Adipocyte (in vitro differentiated cells): ENCODE data around the gene SLITRK3.

Source experiments
- DNase-seq: peaks from one replicate; pipeline ENCODE4 v3.0.0-alpha.2; 2015; ENCODE audit warnings: low read depth
- H3K27me3 ChIP-seq: replicated peaks from 2 replicates; pipeline ENCODE4 v1.7.0; 2013; ENCODE audit warnings: mild to moderate bottlenecking, low read length, moderate library complexity; ENCODE audit not compliant: control insufficient read depth, insufficient read depth
- H3K36me3 ChIP-seq: 2 replicates; pipeline ENCODE4 v1.7.0; 2013; ENCODE audit warnings: low read length, mild to moderate bottlenecking, moderate library complexity; ENCODE audit not compliant: control insufficient read depth, insufficient read depth, severe bottlenecking
- H3K4me1 ChIP-seq: 2 replicates; pipeline ENCODE4 v1.7.0; 2013; ENCODE audit warnings: mild to moderate bottlenecking, low read length, moderate library complexity; ENCODE audit not compliant: control insufficient read depth, insufficient read depth
- H3K4me3 ChIP-seq: 2 replicates; pipeline ENCODE4 v1.7.0; 2013; ENCODE audit warnings: mild to moderate bottlenecking, low read length, moderate library complexity
- H3K9ac ChIP-seq: 2 replicates; pipeline ENCODE4 v1.7.0; 2013; ENCODE audit warnings: mild to moderate bottlenecking, low read length, moderate library complexity
- H3K9me3 ChIP-seq: 2 replicates; pipeline ENCODE4 v1.7.0; 2013; ENCODE audit warnings: mild to moderate bottlenecking, low read length, moderate library complexity; ENCODE audit not compliant: control insufficient read depth

SLITRK3 gene

GRCh38 chr3:165204445-165204844, 8.3 kb upstream of the SLITRK3 start:
- Histone ChIP-seq H3K9ac (no peak overlapping the region), H3K27me3 (no peaks in the 10 kb centered on the region), H3K4me1 (peaks cover 4% of the 10 kb centered on the region), H3K36me3 (no peaks in the 10 kb centered on the region), H3K9me3 (no peaks in the 10 kb centered on the region), H3K4me3 (no peak overlapping the region)
- no peak for DNase-seq

- no peak for DNase-seq
- H3K4me1 ChIP-seq: peaks cover 4% of the 10 kb centered on the region
- H3K27me3 ChIP-seq: no peaks in the 10 kb centered on the region
- H3K9me3 ChIP-seq: no peaks in the 10 kb centered on the region
- no peak overlapping the region for H3K4me3 ChIP-seq
- H3K36me3 ChIP-seq: no peaks in the 10 kb centered on the region
- H3K9ac ChIP-seq: no peak overlapping the region
Observed at GRCh38 chr3:165202995-165203394, 6.8 kb upstream of the SLITRK3 start.

- Histone ChIP-seq H3K4me1 (peaks cover 3% of the 10 kb centered on the region), H3K9me3 (no peaks in the 10 kb centered on the region), H3K4me3 (no peak overlapping the region), H3K36me3 (no peaks in the 10 kb centered on the region), H3K27me3 (peaks cover 5% of the 10 kb centered on the region), H3K9ac (no peak overlapping the region)
- DNase-seq: no peak
Observed at GRCh38 chr3:165201964-165202363, 5.8 kb upstream of the SLITRK3 start.

GRCh38 chr3:165197481-165197800, 1.3 kb upstream of the SLITRK3 start:
- Histone ChIP-seq H3K9ac (no peak overlapping the region), H3K9me3 (no peaks in the 10 kb centered on the region), H3K36me3 (no peaks in the 10 kb centered on the region), H3K4me3 (peak overlapping the region; percentile 77), H3K27me3 (peaks cover 45% of the 10 kb centered on the region), H3K4me1 (peaks cover 17% of the 10 kb centered on the region)
- no peak for DNase-seq

- no peak for DNase-seq
- Histone ChIP-seq H3K4me3 (peak overlapping the region; percentile 77), H3K36me3 (no peaks in the 10 kb centered on the region), H3K9me3 (no peaks in the 10 kb centered on the region), H3K9ac (no peak overlapping the region), H3K27me3 (peaks cover 51% of the 10 kb centered on the region), H3K4me1 (peaks cover 17% of the 10 kb centered on the region)
Observed at GRCh38 chr3:165196577-165197480, 645 bp upstream of the SLITRK3 start.

GRCh38 chr3:165195241-165195639, 944 bp downstream of the SLITRK3 start:
- H3K9me3 ChIP-seq: no peaks in the 10 kb centered on the region
- H3K4me1 ChIP-seq: peaks cover 17% of the 10 kb centered on the region
- H3K36me3 ChIP-seq: no peaks in the 10 kb centered on the region
- H3K4me3 ChIP-seq: no peak overlapping the region
- no peak for DNase-seq
- no peak overlapping the region for H3K9ac ChIP-seq
- H3K27me3 ChIP-seq: peaks cover 62% of the 10 kb centered on the region

- H3K9ac ChIP-seq: no peak overlapping the region
- H3K9me3 ChIP-seq: no peaks in the 10 kb centered on the region
- peaks cover 17% of the 10 kb centered on the region for H3K4me1 ChIP-seq
- no peaks in the 10 kb centered on the region for H3K36me3 ChIP-seq
- peaks cover 63% of the 10 kb centered on the region for H3K27me3 ChIP-seq
- no peak for DNase-seq
- H3K4me3 ChIP-seq: no peak overlapping the region
Observed at GRCh38 chr3:165194511-165195240, 1.5 kb downstream of the SLITRK3 start.

- Histone ChIP-seq H3K9ac (no peak overlapping the region), H3K9me3 (no peaks in the 10 kb centered on the region), H3K4me1 (peaks cover 17% of the 10 kb centered on the region), H3K27me3 (peaks cover 68% of the 10 kb centered on the region), H3K4me3 (peak overlapping the region; percentile 55), H3K36me3 (no peaks in the 10 kb centered on the region)
- DNase-seq: peak; percentile 4
Observed at GRCh38 chr3:165193366-165194254, 2.6 kb downstream of the SLITRK3 start.

GRCh38 chr3:165192610-165193192, 3.5 kb downstream of the SLITRK3 start:
- Histone ChIP-seq H3K9me3 (no peaks in the 10 kb centered on the region), H3K36me3 (no peaks in the 10 kb centered on the region), H3K4me3 (no peak overlapping the region), H3K4me1 (peaks cover 17% of the 10 kb centered on the region), H3K27me3 (peaks cover 68% of the 10 kb centered on the region), H3K9ac (no peak overlapping the region)
- DNase-seq: no peak

- H3K36me3 ChIP-seq: no peaks in the 10 kb centered on the region
- H3K4me1 ChIP-seq: peaks cover 14% of the 10 kb centered on the region
- H3K4me3 ChIP-seq: no peak overlapping the region
- no peaks in the 10 kb centered on the region for H3K9me3 ChIP-seq
- H3K9ac ChIP-seq: no peak overlapping the region
- H3K27me3 ChIP-seq: peaks cover 60% of the 10 kb centered on the region
- DNase-seq: no peak
Observed at GRCh38 chr3:165191491-165191890, 4.7 kb downstream of the SLITRK3 start.
